ENCODE results near the gene DLGAP1. TPM values are rescaled to one million over a fixed set of nuclear protein-coding genes. Genes with fewer than 3 reads are reported as not detected.

Gene DLGAP1
- total RNA-seq, 1 donor from 2014 or later, result not detected

GRCh38 chr18:3463051-3463450 lies 992.1 kb downstream of the DLGAP1 start:
- intact Hi-C loops (cut with micrococcal nuclease), result no loop called here

GRCh38 chr18:3461704-3462103 lies 993.4 kb downstream of the DLGAP1 start:
- intact Hi-C loops (cut with micrococcal nuclease), result no loop called here

- intact Hi-C loops (cut with micrococcal nuclease), result no loop called here
These were observed 994.2 kb downstream of the DLGAP1 start for GRCh38 chr18:3460823-3461398.

- intact Hi-C loops (cut with micrococcal nuclease), result loop anchor here (10.0 kb wide), 1 partner anchor 884 kb away; the partner anchor contains the start of genes METTL4 and NDC80
These were observed 995.9 kb downstream of the DLGAP1 start for GRCh38 chr18:3458952-3459853.

GRCh38 chr18:3458378-3458777 lies 996.7 kb downstream of the DLGAP1 start:
- intact Hi-C loops (cut with micrococcal nuclease), result loop anchor here (10.0 kb wide), 1 partner anchor 884 kb away; the partner anchor contains the start of genes METTL4 and NDC80

- intact Hi-C loops (cut with micrococcal nuclease), result loop anchor here (10.0 kb wide), 1 partner anchor 882 kb away; the partner anchor contains the start of genes METTL4 and NDC80
These were observed 997.8 kb downstream of the DLGAP1 start for GRCh38 chr18:3457261-3457724.

- intact Hi-C loops (cut with micrococcal nuclease), result loop anchor here (10.0 kb wide), 1 partner anchor 882 kb away; the partner anchor contains the start of genes METTL4 and NDC80
These were observed 998.4 kb downstream of the DLGAP1 start for GRCh38 chr18:3456686-3457069.

- intact Hi-C loops (cut with micrococcal nuclease), result loop anchor here (10.0 kb wide), 1 partner anchor 881 kb away; the partner anchor contains the start of genes METTL4 and NDC80
These were observed 999.0 kb downstream of the DLGAP1 start for GRCh38 chr18:3455907-3456685.

- intact Hi-C loops (cut with micrococcal nuclease), result loop anchor here (10.0 kb wide), 1 partner anchor 880 kb away; the partner anchor contains the start of genes METTL4 and NDC80
These were observed 999.9 kb downstream of the DLGAP1 start for GRCh38 chr18:3455090-3455635.

- intact Hi-C loops (cut with micrococcal nuclease), result loop anchor here (1.0 to 10.0 kb wide), 4 partner anchors 157 to 880 kb away; partner anchors contain the start of genes METTL4 and NDC80
These were observed 1000.6 kb downstream of the DLGAP1 start for GRCh38 chr18:3454365-3455089.

GRCh38 chr18:3453540-3454364 lies 1001.4 kb downstream of the DLGAP1 start:
- intact Hi-C loops (cut with micrococcal nuclease), result loop anchor here (1.0 to 10.0 kb wide), 4 partner anchors 156 to 879 kb away; partner anchors contain the start of genes METTL4 and NDC80

- intact Hi-C loops (cut with micrococcal nuclease), result loop anchor here (10.0 kb wide), 1 partner anchor 878 kb away; the partner anchor contains the start of genes METTL4 and NDC80
These were observed 1002.2 kb downstream of the DLGAP1 start for GRCh38 chr18:3452750-3453539.

GRCh38 chr18:3451989-3452749 lies 1002.9 kb downstream of the DLGAP1 start:
- intact Hi-C loops (cut with micrococcal nuclease), result loop anchor here (10.0 kb wide), 1 partner anchor 877 kb away; the partner anchor contains the start of genes METTL4 and NDC80

- intact Hi-C loops (cut with micrococcal nuclease), result loop anchor here (10.0 kb wide), 1 partner anchor 877 kb away; the partner anchor contains the start of genes METTL4 and NDC80
These were observed 1003.7 kb downstream of the DLGAP1 start for GRCh38 chr18:3451183-3451988.

GRCh38 chr18:3450799-3451182 lies 1004.3 kb downstream of the DLGAP1 start:
- intact Hi-C loops (cut with micrococcal nuclease), result loop anchor here (10.0 kb wide), 1 partner anchor 876 kb away; the partner anchor contains the start of genes METTL4 and NDC80
